ENCODE data around the gene ERCC3.

The ERCC3 gene

GRCh38 chr2:127332335-127332734 is 38.4 kb upstream of the ERCC3 start:
- Histone ChIP-seq H3K27ac (ENCODE audit: low read depth, low read length, poor library complexity, severe bottlenecking) (no peak overlapping the region), H3K79me2 (ENCODE audit: insufficient read depth, low read length) (no peaks in the 10 kb centered on the region), H3K9me3 (ENCODE audit: low read length) (no peaks in the 10 kb centered on the region), H3K9ac (ENCODE audit: low read length) (no peak overlapping the region), H3K4me2 (ENCODE audit: low read length) (no peak overlapping the region), H3K27me3 (ENCODE audit: insufficient read depth, low read length) (no peaks in the 10 kb centered on the region), H3F3A (ENCODE audit: insufficient read depth, low read length) (no peaks in the 10 kb centered on the region), H3K9me2 (ENCODE audit: low read depth, low read length) (no peaks in the 10 kb centered on the region), H4K20me1 (ENCODE audit: insufficient read depth, low read length) (no peaks in the 10 kb centered on the region), H2AFZ (ENCODE audit: low read length) (no peak overlapping the region), H3K4me1 (ENCODE audit: insufficient read depth, low read length, severe bottlenecking) (no peaks in the 10 kb centered on the region), H3K4me3 (ENCODE audit: low read depth, low read length, poor library complexity, severe bottlenecking) (no peak overlapping the region), H3K36me3 (ENCODE audit: insufficient read depth, low read length) (peaks cover 52% of the 10 kb centered on the region)
- TF ChIP-seq CTCF (IDR thresholded peaks at IDR 0.05; ENCODE audit: low read length) (no peak), EZH2 (IDR thresholded peaks at IDR 0.05; ENCODE audit: borderline replicate concordance, low read length) (no peak)

DNA sequence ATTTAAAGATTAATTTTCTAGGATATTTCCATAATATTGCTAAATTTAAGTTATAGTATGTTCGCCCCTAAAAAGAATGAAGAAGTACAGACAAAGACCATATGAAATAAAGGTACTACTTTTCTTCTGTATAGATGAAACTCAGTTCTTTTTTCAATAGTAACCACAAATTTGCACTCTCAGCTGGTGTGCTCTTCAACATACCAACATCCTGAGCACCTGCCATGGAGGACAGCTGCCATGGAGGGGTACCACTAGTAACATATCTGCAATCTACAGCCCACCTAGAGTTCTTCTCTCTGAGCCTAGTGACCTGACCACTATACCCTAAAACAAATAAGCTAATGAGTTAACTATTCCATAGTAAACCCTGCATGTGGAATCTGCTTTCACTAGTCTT is 36.8 kb upstream of the ERCC3 start:
- H3K9ac ChIP-seq (ENCODE audit: low read length), result no peak overlapping the region
- H3F3A ChIP-seq (ENCODE audit: insufficient read depth, low read length), result no peaks in the 10 kb centered on the region
- H3K36me3 ChIP-seq (ENCODE audit: insufficient read depth, low read length), result peaks cover 42% of the 10 kb centered on the region
- no peaks in the 10 kb centered on the region for H3K9me2 ChIP-seq (ENCODE audit: low read depth, low read length)
- H3K27ac ChIP-seq (ENCODE audit: low read depth, low read length, poor library complexity, severe bottlenecking), result no peak overlapping the region
- no peak overlapping the region for H3K4me3 ChIP-seq (ENCODE audit: low read depth, low read length, poor library complexity, severe bottlenecking)
- no peaks in the 10 kb centered on the region for H3K4me1 ChIP-seq (ENCODE audit: insufficient read depth, low read length, severe bottlenecking)
- no peaks in the 10 kb centered on the region for H3K79me2 ChIP-seq (ENCODE audit: insufficient read depth, low read length)
- no peaks in the 10 kb centered on the region for H3K9me3 ChIP-seq (ENCODE audit: low read length)
- no peak overlapping the region for H2AFZ ChIP-seq (ENCODE audit: low read length)
- H4K20me1 ChIP-seq (ENCODE audit: insufficient read depth, low read length), result no peaks in the 10 kb centered on the region
- no peaks in the 10 kb centered on the region for H3K27me3 ChIP-seq (ENCODE audit: insufficient read depth, low read length)
- no peak overlapping the region for H3K4me2 ChIP-seq (ENCODE audit: low read length)
- no peak for TF ChIP-seq CTCF (IDR thresholded peaks at IDR 0.05; ENCODE audit: low read length)
- no peak for TF ChIP-seq EZH2 (IDR thresholded peaks at IDR 0.05; ENCODE audit: borderline replicate concordance, low read length)

- Histone ChIP-seq H3K9me2 (ENCODE audit: low read depth, low read length) (no peaks in the 10 kb centered on the region), H3K27me3 (ENCODE audit: insufficient read depth, low read length) (no peaks in the 10 kb centered on the region), H3K4me1 (ENCODE audit: insufficient read depth, low read length, severe bottlenecking) (no peaks in the 10 kb centered on the region), H3K36me3 (ENCODE audit: insufficient read depth, low read length) (peaks cover 48% of the 10 kb centered on the region), H3K9ac (ENCODE audit: low read length) (no peak overlapping the region), H3K4me3 (ENCODE audit: low read depth, low read length, poor library complexity, severe bottlenecking) (no peak overlapping the region), H3K9me3 (ENCODE audit: low read length) (0 out of 2 replicates have a peak, but pooled peaks cover 1% of the 10 kb centered on the region), H2AFZ (ENCODE audit: low read length) (no peak overlapping the region), H3K27ac (ENCODE audit: low read depth, low read length, poor library complexity, severe bottlenecking) (no peak overlapping the region), H3K4me2 (ENCODE audit: low read length) (no peak overlapping the region), H4K20me1 (ENCODE audit: insufficient read depth, low read length) (no peaks in the 10 kb centered on the region), H3F3A (ENCODE audit: insufficient read depth, low read length) (no peaks in the 10 kb centered on the region), H3K79me2 (ENCODE audit: insufficient read depth, low read length) (no peaks in the 10 kb centered on the region)
- TF ChIP-seq CTCF (IDR thresholded peaks at IDR 0.05; ENCODE audit: low read length), result no peak
- TF ChIP-seq EZH2 (IDR thresholded peaks at IDR 0.05; ENCODE audit: borderline replicate concordance, low read length), result no peak
Observed at GRCh38 chr2:127326289-127326945, 32.5 kb upstream of the ERCC3 start.
